HT-29 (cell line): ENCODE measurements around the gene KRTAP15-1. TPM values are rescaled to one million over a fixed set of nuclear protein-coding genes. Genes with fewer than 3 reads are reported as not detected.

Experiments used
- DNase-seq: peaks from one replicate; pipeline ENCODE4 v3.0.0-alpha.2; 2015; ENCODE audit warnings: low spot score
- total RNA-seq: library from RNA; depleted of rRNA; stranded (reverse); fragments of >200 nt; shearing (Covaris generic); gene quantifications from 2 replicates; pipeline ENCODE4 v1.2.3, GENCODE V29; 2014; rRNA removed

KRTAP15-1 gene
- total RNA-seq, 1 experiment from 2014 or later, result not detected

DNA sequence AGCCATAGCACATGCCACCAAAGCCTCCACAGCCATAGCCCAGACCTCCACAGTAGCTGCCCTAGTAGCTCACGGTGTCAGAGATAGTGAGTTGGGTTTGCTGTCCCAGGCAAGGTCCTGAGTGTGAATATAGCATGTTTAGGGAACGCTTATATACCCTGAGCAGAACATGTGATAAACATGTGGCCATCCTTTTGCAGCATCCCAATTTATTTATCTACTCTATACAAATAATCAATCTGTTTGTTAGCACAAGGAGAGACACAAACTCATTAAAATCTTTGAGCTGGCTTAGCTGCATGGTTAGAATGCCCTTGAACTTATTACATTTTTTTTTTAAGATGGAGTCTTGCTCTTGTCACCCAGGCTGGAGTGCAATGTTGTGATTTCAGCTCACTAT is 47.3 kb downstream of the KRTAP15-1 start, which contains the start of gene KRTAP19-2:
TSS of gene KRTAP19-2 (minus strand) at position 101 of the 400 bp plus-strand sequence. CDS start at position 13, 88 bp downstream.
- no peak for DNase-seq

Other genes starting within 250 kb of the KRTAP15-1 start
- not detected in 2 replicates for gene CLDN8, start 224.2 kb upstream of the KRTAP15-1 start, total RNA-seq
- not detected in 2 replicates for gene KRTAP24-1, start 157.3 kb upstream of the KRTAP15-1 start, total RNA-seq
- not detected in 2 replicates for gene KRTAP25-1, start 150.8 kb upstream of the KRTAP15-1 start, total RNA-seq
- not detected in 2 replicates for gene KRTAP26-1, start 120.0 kb upstream of the KRTAP15-1 start, total RNA-seq
- gene KRTAP27-1, start 102.6 kb upstream of the KRTAP15-1 start, total RNA-seq, result not detected in 2 replicates
- not detected in 2 replicates for gene KRTAP23-1, start 91.7 kb upstream of the KRTAP15-1 start, total RNA-seq
- not detected in 2 replicates for gene KRTAP13-2, start 68.0 kb upstream of the KRTAP15-1 start, total RNA-seq
- gene KRTAP13-1, start 44.2 kb upstream of the KRTAP15-1 start, total RNA-seq, result not detected in 2 replicates
- not detected in 2 replicates for gene KRTAP13-3, start 14.3 kb upstream of the KRTAP15-1 start, total RNA-seq
- not detected in 2 replicates for gene KRTAP13-4, start 10.1 kb upstream of the KRTAP15-1 start, total RNA-seq
- not detected in 2 replicates for gene KRTAP19-1, start 40.1 kb downstream of the KRTAP15-1 start, total RNA-seq
- gene KRTAP19-2, start 47.2 kb downstream of the KRTAP15-1 start, total RNA-seq, result not detected in 2 replicates
- not detected in 2 replicates for gene KRTAP19-3, start 51.7 kb downstream of the KRTAP15-1 start, total RNA-seq
- gene KRTAP19-4, start 56.9 kb downstream of the KRTAP15-1 start, total RNA-seq, result not detected in 2 replicates
- not detected in 2 replicates for gene KRTAP19-5, start 61.9 kb downstream of the KRTAP15-1 start, total RNA-seq
- not detected in 2 replicates for gene KRTAP19-6, start 101.6 kb downstream of the KRTAP15-1 start, total RNA-seq
- not detected in 2 replicates for gene KRTAP19-7, start 121.0 kb downstream of the KRTAP15-1 start, total RNA-seq
- gene KRTAP22-2, start 150.1 kb downstream of the KRTAP15-1 start, total RNA-seq, result not detected in 2 replicates
- gene KRTAP6-3, start 152.2 kb downstream of the KRTAP15-1 start, total RNA-seq, result not detected in 2 replicates
- not detected in 2 replicates for gene KRTAP6-2, start 158.6 kb downstream of the KRTAP15-1 start, total RNA-seq
- gene KRTAP22-1, start 160.8 kb downstream of the KRTAP15-1 start, total RNA-seq, result not detected in 2 replicates
- not detected in 2 replicates for gene KRTAP6-1, start 173.7 kb downstream of the KRTAP15-1 start, total RNA-seq
- not detected in 2 replicates for gene KRTAP20-1, start 176.2 kb downstream of the KRTAP15-1 start, total RNA-seq
- not detected in 2 replicates for gene KRTAP20-4, start 180.4 kb downstream of the KRTAP15-1 start, total RNA-seq
- gene KRTAP20-2, start 194.9 kb downstream of the KRTAP15-1 start, total RNA-seq, result not detected in 2 replicates
- not detected in 2 replicates for gene KRTAP20-3, start 202.6 kb downstream of the KRTAP15-1 start, total RNA-seq